Right lobe of liver (tissue), 4 donors: ENCODE data around the gene RUNDC3A.

ENCODE experiments used
- POLR2A ChIP-seq: fragments of 450-650 bp; IDR thresholded peaks from one replicate; pipeline ENCODE4 v1.6.1; 2017; ENCODE audit warnings: antibody characterized with exemption, mild to moderate bottlenecking
- TF ChIP-seq, protein P1 (sequence below), 4 donors: fragments of 200-600 bp in 3 of 4; fragments of 450-650 bp in 1 of 4; IDR thresholded peaks; one replicate each; pipeline versions ENCODE4 v1.5.1 to v1.8.0; 2016 to 2022; ENCODE audit warnings: antibody characterized with exemption in 4 of 4, mild to moderate bottlenecking in 2 of 4
- donor health status: DM: no; HTN: no; CAD: no.
- donor health status: DM: no; HTN: no; CAD: no.
- donor health status: DM: no; HTN: yes; CAD: no.

DNA sequence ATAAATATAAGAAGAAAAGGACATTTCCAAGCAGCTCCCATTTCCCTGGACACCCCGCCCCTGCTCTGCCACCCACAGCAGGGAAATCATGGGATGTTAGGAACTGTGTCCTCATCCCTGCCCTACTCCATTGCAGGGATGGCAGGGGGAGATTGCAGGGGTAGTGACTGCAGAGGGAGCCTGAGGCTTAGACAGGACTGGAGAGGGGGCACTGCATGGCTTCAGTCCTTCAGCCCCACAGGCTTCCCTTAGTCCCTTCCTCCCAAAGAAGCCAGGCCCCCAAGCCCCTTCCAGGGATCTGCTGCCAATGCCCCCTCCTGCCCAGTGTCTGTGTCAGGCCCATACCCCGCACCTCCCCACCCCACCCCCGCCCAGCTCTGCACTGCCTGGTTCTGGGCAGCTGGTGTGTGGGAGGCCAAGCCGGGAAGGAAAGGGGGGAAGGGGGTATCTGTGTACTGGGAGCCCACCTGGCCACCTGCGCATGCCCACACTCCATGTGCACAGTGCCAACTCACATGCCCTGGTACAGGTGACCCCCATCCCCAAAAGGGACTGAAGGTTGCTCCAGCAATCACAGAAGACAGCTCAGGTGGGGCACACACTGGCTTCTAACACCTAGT, 3.3 kb downstream of the RUNDC3A start:
- TF ChIP-seq, protein P1, sequence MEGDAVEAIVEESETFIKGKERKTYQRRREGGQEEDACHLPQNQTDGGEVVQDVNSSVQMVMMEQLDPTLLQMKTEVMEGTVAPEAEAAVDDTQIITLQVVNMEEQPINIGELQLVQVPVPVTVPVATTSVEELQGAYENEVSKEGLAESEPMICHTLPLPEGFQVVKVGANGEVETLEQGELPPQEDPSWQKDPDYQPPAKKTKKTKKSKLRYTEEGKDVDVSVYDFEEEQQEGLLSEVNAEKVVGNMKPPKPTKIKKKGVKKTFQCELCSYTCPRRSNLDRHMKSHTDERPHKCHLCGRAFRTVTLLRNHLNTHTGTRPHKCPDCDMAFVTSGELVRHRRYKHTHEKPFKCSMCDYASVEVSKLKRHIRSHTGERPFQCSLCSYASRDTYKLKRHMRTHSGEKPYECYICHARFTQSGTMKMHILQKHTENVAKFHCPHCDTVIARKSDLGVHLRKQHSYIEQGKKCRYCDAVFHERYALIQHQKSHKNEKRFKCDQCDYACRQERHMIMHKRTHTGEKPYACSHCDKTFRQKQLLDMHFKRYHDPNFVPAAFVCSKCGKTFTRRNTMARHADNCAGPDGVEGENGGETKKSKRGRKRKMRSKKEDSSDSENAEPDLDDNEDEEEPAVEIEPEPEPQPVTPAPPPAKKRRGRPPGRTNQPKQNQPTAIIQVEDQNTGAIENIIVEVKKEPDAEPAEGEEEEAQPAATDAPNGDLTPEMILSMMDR (IDR thresholded peaks at IDR 0.05) = no peak
- TF ChIP-seq POLR2A = no peak
